ENCODE measurements around the gene DOCK2. TPM values are rescaled to one million over a fixed set of nuclear protein-coding genes. Genes with fewer than 3 reads are reported as not detected.

The DOCK2 gene
- total and polyA plus RNA-seq, 9 of the 15 experiments (the other 6 are each of a cell fraction or from before 2014, with no cell fraction given): 4.5 to 42.6 (median 20.5) TPM

- TF ChIP-seq MYC (IDR thresholded peaks at IDR 0.05; ENCODE audit: low read depth, low read length) (no peak), MYC (CRISPR knock-in tag; IDR thresholded peaks at IDR 0.05; ENCODE audit: borderline replicate concordance, low read depth) (no peak), SRSF7 (optimal IDR thresholded peaks at IDR 0.05; ENCODE audit: low read depth, low read length) (no peak), RBBP5 (IDR thresholded peaks at IDR 0.05; ENCODE audit: borderline replicate concordance, insufficient read depth, low read length, poor library complexity, severe bottlenecking) (no peak), ATF2 (CRISPR knock-in tag; IDR thresholded peaks at IDR 0.05) (no peak), DIDO1 (tag; IDR thresholded peaks at IDR 0.05; ENCODE audit: low read depth) (no peak), PTTG1 (tag; IDR thresholded peaks at IDR 0.05; ENCODE audit: low read depth) (no peak), HOXB6 (CRISPR knock-in tag; IDR thresholded peaks at IDR 0.05; ENCODE audit: borderline replicate concordance) (no peak), ZNF57 (CRISPR knock-in tag; IDR thresholded peaks at IDR 0.05) (no peak), ZBTB2 (IDR thresholded peaks at IDR 0.05) (no peak), PCBP2 (IDR thresholded peaks at IDR 0.05; ENCODE audit: low read depth, low read length, poor library complexity, severe bottlenecking) (no peak), ZBTB12 (CRISPR knock-in tag; IDR thresholded peaks at IDR 0.05) (peak; percentile 50; the same call in 1 of the 2 replicates), ZNF175 (CRISPR knock-in tag; IDR thresholded peaks at IDR 0.05; ENCODE audit: low read depth) (peak; percentile 81; the same call in 1 of the 2 replicates), NEUROD1 (IDR thresholded peaks at IDR 0.05; ENCODE audit: borderline replicate concordance, low read depth, low read length, partially characterized antibody) (peak; percentile 44), PTRF (tag; IDR thresholded peaks at IDR 0.05) (no peak), ZNF124 (CRISPR knock-in tag; IDR thresholded peaks at IDR 0.05) (no peak)
- TF ChIP-seq, protein P1, sequence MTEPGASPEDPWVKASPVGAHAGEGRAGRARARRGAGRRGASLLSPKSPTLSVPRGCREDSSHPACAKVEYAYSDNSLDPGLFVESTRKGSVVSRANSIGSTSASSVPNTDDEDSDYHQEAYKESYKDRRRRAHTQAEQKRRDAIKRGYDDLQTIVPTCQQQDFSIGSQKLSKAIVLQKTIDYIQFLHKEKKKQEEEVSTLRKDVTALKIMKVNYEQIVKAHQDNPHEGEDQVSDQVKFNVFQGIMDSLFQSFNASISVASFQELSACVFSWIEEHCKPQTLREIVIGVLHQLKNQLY (CRISPR knock-in tag; conservative IDR thresholded peaks at IDR 0.05): no peak
- TF ChIP-seq, protein P2, sequence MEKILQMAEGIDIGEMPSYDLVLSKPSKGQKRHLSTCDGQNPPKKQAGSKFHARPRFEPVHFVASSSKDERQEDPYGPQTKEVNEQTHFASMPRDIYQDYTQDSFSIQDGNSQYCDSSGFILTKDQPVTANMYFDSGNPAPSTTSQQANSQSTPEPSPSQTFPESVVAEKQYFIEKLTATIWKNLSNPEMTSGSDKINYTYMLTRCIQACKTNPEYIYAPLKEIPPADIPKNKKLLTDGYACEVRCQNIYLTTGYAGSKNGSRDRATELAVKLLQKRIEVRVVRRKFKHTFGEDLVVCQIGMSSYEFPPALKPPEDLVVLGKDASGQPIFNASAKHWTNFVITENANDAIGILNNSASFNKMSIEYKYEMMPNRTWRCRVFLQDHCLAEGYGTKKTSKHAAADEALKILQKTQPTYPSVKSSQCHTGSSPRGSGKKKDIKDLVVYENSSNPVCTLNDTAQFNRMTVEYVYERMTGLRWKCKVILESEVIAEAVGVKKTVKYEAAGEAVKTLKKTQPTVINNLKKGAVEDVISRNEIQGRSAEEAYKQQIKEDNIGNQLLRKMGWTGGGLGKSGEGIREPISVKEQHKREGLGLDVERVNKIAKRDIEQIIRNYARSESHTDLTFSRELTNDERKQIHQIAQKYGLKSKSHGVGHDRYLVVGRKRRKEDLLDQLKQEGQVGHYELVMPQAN (IDR thresholded peaks at IDR 0.05; ENCODE audit: borderline replicate concordance): no peak
These were observed 166.3 kb downstream of the DOCK2 start (continued) for GRCh38 chr5:169803077-169803981.

Measured in K562 (cell line).